CD4-positive, alpha-beta T cell treated with Interleukin-10 for 1 hour (primary cell): ENCODE results near the gene RFX3.
A peak's percentile ranks its signal among the peaks of the same experiment; 100 is the strongest.

Source experiments
- DNase-seq: peaks from one replicate; pipeline ENCODE4 v3.0.0-alpha.2; 2020

The RFX3 gene

GRCh38 chr9:3525836-3526164 lies at the start of gene RFX3:
TSS of gene RFX3 (minus strand) at chr9:3526001. CDS start at chr9:3395588, 130,413 bp downstream.
- peak; percentile 96 for DNase-seq

GRCh38 chr9:3571500-3571899 lies 45.7 kb upstream of the RFX3 start:
- no peak for DNase-seq

GRCh38 chr9:3569529-3569928 lies 43.7 kb upstream of the RFX3 start:
- no peak for DNase-seq

GRCh38 chr9:3567988-3568387 lies 42.2 kb upstream of the RFX3 start:
- no peak for DNase-seq

GRCh38 chr9:3553076-3553765 lies 27.4 kb upstream of the RFX3 start:
- DNase-seq: no peak

GRCh38 chr9:3549225-3549624 lies 23.4 kb upstream of the RFX3 start:
- DNase-seq: no peak

GRCh38 chr9:3548648-3549047 lies 22.8 kb upstream of the RFX3 start:
- DNase-seq: no peak

GRCh38 chr9:3541206-3541605 lies 15.4 kb upstream of the RFX3 start:
- DNase-seq: no peak

- no peak for DNase-seq
Measured at GRCh38 chr9:3534614-3535404, 9.0 kb upstream of the RFX3 start.

- DNase-seq: no peak
Measured at GRCh38 chr9:3532158-3532557, 6.4 kb upstream of the RFX3 start.

- DNase-seq: peak; percentile 76
Measured at GRCh38 chr9:3528451-3528850, 2.6 kb upstream of the RFX3 start.

- peak; percentile 79 for DNase-seq
Measured at GRCh38 chr9:3526997-3527940, 1.5 kb upstream of the RFX3 start.

- DNase-seq: peak; percentile 92
Measured at GRCh38 chr9:3526165-3526996, 580 bp upstream of the RFX3 start.

GRCh38 chr9:3525096-3525835 lies 535 bp downstream of the RFX3 start:
- DNase-seq: peak; percentile 43

GRCh38 chr9:3521966-3522365 lies 3.8 kb downstream of the RFX3 start:
- peak; percentile 26 for DNase-seq

GRCh38 chr9:3520564-3520963 lies 5.2 kb downstream of the RFX3 start:
- DNase-seq: no peak

GRCh38 chr9:3517377-3518048 lies 8.3 kb downstream of the RFX3 start:
- DNase-seq: no peak

- DNase-seq: no peak
Measured at GRCh38 chr9:3516667-3517330, 9.0 kb downstream of the RFX3 start.

- DNase-seq: no peak
Measured at GRCh38 chr9:3515405-3515804, 10.4 kb downstream of the RFX3 start.

GRCh38 chr9:3514786-3515185 lies 11.0 kb downstream of the RFX3 start:
- DNase-seq: no peak
